Stimulated activated naive CD8-positive, alpha-beta T cell treated with anti-CD3 and anti-CD28 coated beads, Interleukin-15, amount 100 ng/mL, for 72 hours (primary cell): ENCODE results near the gene FZD7.

Experiments used
- ATAC-seq: fragments of 150-1000 bp; cut with Tn5 transposase; 2 replicates; pipeline ENCODE4 v1.10.0; 2021; ENCODE audit warnings: mild to moderate bottlenecking, moderate library complexity
- DNase-seq, 2 donors: peaks; one replicate each; pipeline ENCODE4 v3.0.0; 2021 to 2022
- H3K27ac Mint-ChIP-seq, 2 donors: one replicate each; pipeline ENCODE4 v1.8.0; 2022; ENCODE audit warnings: mild to moderate bottlenecking in 2 of 2, mixed read lengths in 2 of 2, moderate library complexity in 2 of 2
- H3K27me3 Mint-ChIP-seq: one replicate; pipeline ENCODE4 v1.8.0; 2022; ENCODE audit warnings: mixed read lengths
- H3K4me1 Mint-ChIP-seq: one replicate; pipeline ENCODE4 v1.8.0; 2022; ENCODE audit warnings: mild to moderate bottlenecking, mixed read lengths
- H3K4me3 Mint-ChIP-seq, 2 donors: one replicate each; pipeline ENCODE4 v1.8.0; 2022; ENCODE audit warnings: mild to moderate bottlenecking in 2 of 2, mixed read lengths in 2 of 2, moderate library complexity in 1 of 2
- H3K9me3 Mint-ChIP-seq, 2 donors: one replicate each; pipeline ENCODE4 v1.8.0; 2022; ENCODE audit warnings: mixed read lengths in 2 of 2

Gene FZD7

GRCh38 chr2:202065876-202066275, 32.2 kb downstream of the FZD7 start:
- ATAC-seq, result no peak
- Mint-ChIP-seq H3K9me3 (no peaks in the 10 kb centered on the region), H3K27ac (no peak overlapping the region), H3K4me3 (no peak overlapping the region), H3K27me3 (peaks cover 33% of the 10 kb centered on the region), H3K4me1 (peaks cover 4% of the 10 kb centered on the region)
- no peak for DNase-seq

- H3K4me3 Mint-ChIP-seq, result no peak overlapping the region
- ATAC-seq (no peak), DNase-seq (no peak)
- peaks cover 29% of the 10 kb centered on the region for H3K27me3 Mint-ChIP-seq
- no peaks in the 10 kb centered on the region for H3K9me3 Mint-ChIP-seq
- H3K4me1 Mint-ChIP-seq, result peaks cover 10% of the 10 kb centered on the region
- no peak overlapping the region for H3K27ac Mint-ChIP-seq
Measured at GRCh38 chr2:202066875-202067274, 33.2 kb downstream of the FZD7 start.

GRCh38 chr2:202067589-202067988, 33.9 kb downstream of the FZD7 start:
- H3K9me3 Mint-ChIP-seq, result no peaks in the 10 kb centered on the region
- H3K4me3 Mint-ChIP-seq, result no peak overlapping the region
- no peak for DNase-seq
- H3K27me3 Mint-ChIP-seq, result peaks cover 22% of the 10 kb centered on the region
- peaks cover 10% of the 10 kb centered on the region for H3K4me1 Mint-ChIP-seq
- no peak for ATAC-seq
- H3K27ac Mint-ChIP-seq, result no peak overlapping the region

GRCh38 chr2:202069170-202070067, 35.8 kb downstream of the FZD7 start:
- no peaks in the 10 kb centered on the region for H3K9me3 Mint-ChIP-seq
- peaks cover 10% of the 10 kb centered on the region for H3K4me1 Mint-ChIP-seq
- DNase-seq (no peak), ATAC-seq (no peak)
- H3K4me3 Mint-ChIP-seq, result no peak overlapping the region
- H3K27me3 Mint-ChIP-seq, result peaks cover 25% of the 10 kb centered on the region
- H3K27ac Mint-ChIP-seq, result no peak overlapping the region

GRCh38 chr2:202071107-202071506, 37.5 kb downstream of the FZD7 start:
- H3K4me3 Mint-ChIP-seq, result no peak overlapping the region
- no peak for DNase-seq
- no peaks in the 10 kb centered on the region for H3K9me3 Mint-ChIP-seq
- H3K4me1 Mint-ChIP-seq, result peaks cover 6% of the 10 kb centered on the region
- H3K27me3 Mint-ChIP-seq, result peaks cover 16% of the 10 kb centered on the region
- H3K27ac Mint-ChIP-seq, result no peak overlapping the region
- no peak for ATAC-seq

GRCh38 chr2:202072226-202072625, 38.6 kb downstream of the FZD7 start:
- peaks cover 6% of the 10 kb centered on the region for H3K4me1 Mint-ChIP-seq
- H3K27ac Mint-ChIP-seq, result no peak overlapping the region
- no peaks in the 10 kb centered on the region for H3K9me3 Mint-ChIP-seq
- peaks cover 11% of the 10 kb centered on the region for H3K27me3 Mint-ChIP-seq
- DNase-seq (no peak), ATAC-seq (no peak)
- H3K4me3 Mint-ChIP-seq, result no peak overlapping the region

- no peaks in the 10 kb centered on the region for H3K9me3 Mint-ChIP-seq
- no peak for DNase-seq
- peaks cover 6% of the 10 kb centered on the region for H3K4me1 Mint-ChIP-seq
- peak within 1 kb of the TSS in 1 of 2 donors; percentile 36 for H3K27ac Mint-ChIP-seq
- peaks cover 7% of the 10 kb centered on the region for H3K27me3 Mint-ChIP-seq
- no peak within 1 kb of the TSS for H3K4me3 Mint-ChIP-seq
- no peak for ATAC-seq
Measured at GRCh38 chr2:202072737-202073401, 39.2 kb downstream of the FZD7 start, which contains the start of gene KIAA2012. TSS of gene KIAA2012 (plus strand) at chr2:202073255. CDS start at chr2:202073628, 373 bp downstream.

GRCh38 chr2:202074324-202074723, 40.7 kb downstream of the FZD7 start:
- Mint-ChIP-seq H3K4me1 (peaks cover 6% of the 10 kb centered on the region), H3K27me3 (peaks cover 7% of the 10 kb centered on the region), H3K4me3 (no peak overlapping the region), H3K9me3 (no peaks in the 10 kb centered on the region), H3K27ac (no peak overlapping the region)
- ATAC-seq, result no peak
- DNase-seq, result no peak

GRCh38 chr2:202079310-202079709, 45.7 kb downstream of the FZD7 start:
- Mint-ChIP-seq H3K27ac (no peak overlapping the region), H3K4me3 (no peak overlapping the region), H3K9me3 (no peaks in the 10 kb centered on the region), H3K27me3 (no peaks in the 10 kb centered on the region), H3K4me1 (no peaks in the 10 kb centered on the region)
- DNase-seq (no peak), ATAC-seq (no peak)

- Mint-ChIP-seq H3K27me3 (no peaks in the 10 kb centered on the region), H3K9me3 (no peaks in the 10 kb centered on the region), H3K4me3 (no peak overlapping the region), H3K4me1 (no peaks in the 10 kb centered on the region), H3K27ac (no peak overlapping the region)
- no peak for ATAC-seq
- DNase-seq, result no peak
Measured at GRCh38 chr2:202084265-202084664, 50.6 kb downstream of the FZD7 start.
